Lung (tissue), 12 donors: Measurements from ENCODE around the gene TMEM150C. TPM values are rescaled to one million over a fixed set of nuclear protein-coding genes. Genes with fewer than 3 reads are reported as not detected.

Experiments
- ATAC-seq: fragments of 200-7000 bp; cut with Tn5 transposase; one replicate; pipeline ENCODE4 v1.9.1; 2020; ENCODE audit warnings: moderate number of reproducible peaks; ENCODE audit not compliant: insufficient read depth, low FRiP score
- DNase-seq, 3 donors: peaks; one replicate each; pipeline ENCODE4 v3.0.0-alpha.2; 2013 to 2017
- H3K27ac ChIP-seq, 2 donors: one replicate each; pipeline ENCODE4 v1.5.1; 2013; ENCODE audit warnings: mild to moderate bottlenecking in 2 of 2, moderate library complexity in 2 of 2, control low read depth in 1 of 2, inconsistent platforms in 1 of 2, low read depth in 1 of 2, low read length in 1 of 2
- H3K27me3 ChIP-seq, 3 donors: one replicate each; pipeline ENCODE4 v1.5.1; 2013; ENCODE audit warnings: low read length in 2 of 3; ENCODE audit not compliant: control insufficient read depth in 3 of 3, insufficient read depth in 3 of 3
- H3K36me3 ChIP-seq, 4 donors: one replicate each; pipeline ENCODE4 v1.5.1; 2013; ENCODE audit warnings: low read length in 4 of 4, mild to moderate bottlenecking in 1 of 4, moderate library complexity in 1 of 4; ENCODE audit not compliant: control insufficient read depth in 4 of 4, insufficient read depth in 4 of 4
- H3K4me1 ChIP-seq, 5 donors: one replicate each; pipeline ENCODE4 v1.5.1; 2013; ENCODE audit warnings: low read length in 5 of 5, mild to moderate bottlenecking in 2 of 5, moderate library complexity in 1 of 5; ENCODE audit not compliant: control insufficient read depth in 5 of 5, insufficient read depth in 5 of 5
- H3K4me3 ChIP-seq: one replicate; pipeline ENCODE4 v1.5.1; 2013; ENCODE audit warnings: mild to moderate bottlenecking, control low read depth, moderate library complexity
- H3K9ac ChIP-seq, 2 donors: one replicate each; pipeline ENCODE4 v1.5.1; 2013; ENCODE audit warnings: low read length in 2 of 2, control low read depth in 1 of 2; ENCODE audit not compliant: insufficient read depth in 1 of 2
- H3K9me3 ChIP-seq, 4 donors: one replicate each; pipeline ENCODE4 v1.5.1; 2013; ENCODE audit warnings: low read length in 3 of 4, mild to moderate bottlenecking in 1 of 4, moderate library complexity in 1 of 4; ENCODE audit not compliant: control insufficient read depth in 4 of 4, insufficient read depth in 3 of 4
- WGBS, 2 donors: extraction: QIAGEN DNeasy Blood & Tissue Kit; methylation state at CpG; one replicate each; pipeline ENCODE4 v1.1.7; 2013; 5-methylcytosine and 5-hydroxymethylcytosine counted together
- polyA plus RNA-seq, 2 donors: library from polyadenylated mRNA; stranded (reverse); fragments of 200-250 nt; gene quantifications; one replicate each; pipeline ENCODE4 v1.2.1, GENCODE V29; 2013
- total RNA-seq, 2 donors: library from RNA; depleted of rRNA in 1 of 2; stranded (reverse); fragments of >200 nt in 1 of 2; gene quantifications; one replicate each; pipeline ENCODE4 v1.2.1, GENCODE V29; 2014 to 2021
- TF ChIP-seq, protein P1 (sequence below): IDR thresholded peaks from 2 replicates; pipeline ENCODE4 v1.5.1; 2012; ENCODE audit warnings: mild to moderate bottlenecking; ENCODE audit errors: control extremely low read depth, extremely low read depth
- donor health status: control.
- donor health status: control.
- donor health status: Bipolar disorder and iron deficiency.
- donor health status: healthy.
- donor health status: DM: yes; HTN: yes; CAD: no.

The TMEM150C gene
- total and polyA plus RNA-seq, 4 donors, result 2.5 to 10.4 (median 4.2) TPM

DNA sequence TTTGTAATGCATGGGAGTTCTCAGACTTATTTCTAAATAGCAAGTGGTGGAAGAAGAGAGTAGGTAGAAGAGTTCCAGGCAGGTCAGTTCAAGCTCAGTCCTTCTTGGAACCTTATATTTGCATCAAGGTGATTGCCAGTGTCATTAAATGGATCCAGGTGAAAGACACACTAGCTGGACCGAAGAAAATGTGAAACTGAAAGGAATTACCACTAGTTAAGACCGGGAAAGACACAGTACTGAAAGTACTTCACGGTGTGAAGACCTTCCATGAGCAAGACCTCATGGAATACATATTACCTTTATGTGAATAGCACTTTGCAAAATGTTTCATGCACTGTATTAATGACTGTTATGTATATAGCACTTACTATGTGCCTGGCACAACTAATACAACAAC lies 19.1 kb downstream of the TMEM150C start:
- Histone ChIP-seq H3K4me3 (no peak overlapping the region), H3K27me3 (no peaks in the 10 kb centered on the region), H3K9me3 (no peaks in the 10 kb centered on the region), H3K9ac (no peak overlapping the region), H3K27ac (no peak overlapping the region), H3K36me3 (no peaks in the 10 kb centered on the region), H3K4me1 (no peaks in the 10 kb centered on the region)
- ATAC-seq (no peak), DNase-seq (no peak)
- TF ChIP-seq, protein P1, sequence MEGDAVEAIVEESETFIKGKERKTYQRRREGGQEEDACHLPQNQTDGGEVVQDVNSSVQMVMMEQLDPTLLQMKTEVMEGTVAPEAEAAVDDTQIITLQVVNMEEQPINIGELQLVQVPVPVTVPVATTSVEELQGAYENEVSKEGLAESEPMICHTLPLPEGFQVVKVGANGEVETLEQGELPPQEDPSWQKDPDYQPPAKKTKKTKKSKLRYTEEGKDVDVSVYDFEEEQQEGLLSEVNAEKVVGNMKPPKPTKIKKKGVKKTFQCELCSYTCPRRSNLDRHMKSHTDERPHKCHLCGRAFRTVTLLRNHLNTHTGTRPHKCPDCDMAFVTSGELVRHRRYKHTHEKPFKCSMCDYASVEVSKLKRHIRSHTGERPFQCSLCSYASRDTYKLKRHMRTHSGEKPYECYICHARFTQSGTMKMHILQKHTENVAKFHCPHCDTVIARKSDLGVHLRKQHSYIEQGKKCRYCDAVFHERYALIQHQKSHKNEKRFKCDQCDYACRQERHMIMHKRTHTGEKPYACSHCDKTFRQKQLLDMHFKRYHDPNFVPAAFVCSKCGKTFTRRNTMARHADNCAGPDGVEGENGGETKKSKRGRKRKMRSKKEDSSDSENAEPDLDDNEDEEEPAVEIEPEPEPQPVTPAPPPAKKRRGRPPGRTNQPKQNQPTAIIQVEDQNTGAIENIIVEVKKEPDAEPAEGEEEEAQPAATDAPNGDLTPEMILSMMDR, result no peak
- 91 to 95% methylated on average over 3 of the region's 3 CpGs for WGBS, 2 donors

DNA sequence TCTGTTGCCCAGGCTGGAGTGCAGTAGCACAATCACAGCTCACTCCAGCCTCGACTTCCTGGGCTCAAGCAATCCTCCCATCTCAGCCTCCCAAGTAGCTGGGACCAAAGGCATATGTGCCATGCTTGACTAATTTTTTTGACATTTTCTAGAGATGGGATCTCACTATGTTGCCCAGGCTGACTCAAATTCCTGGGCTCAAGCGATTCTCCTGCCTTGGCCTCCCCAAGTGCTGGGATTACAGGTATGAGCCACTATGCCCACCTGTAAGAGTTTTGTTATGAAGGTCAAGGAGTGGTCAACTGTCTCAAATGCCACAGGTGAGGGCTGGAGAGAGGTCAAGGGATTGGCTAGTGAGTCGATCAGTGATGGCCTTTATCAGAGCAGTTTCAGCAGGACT lies 32.5 kb downstream of the TMEM150C start:
- Histone ChIP-seq H3K36me3 (no peaks in the 10 kb centered on the region), H3K27ac (no peak overlapping the region), H3K27me3 (no peaks in the 10 kb centered on the region), H3K9ac (no peak overlapping the region), H3K9me3 (no peaks in the 10 kb centered on the region), H3K4me1 (peaks cover 0 to 2% (median 0%) of the 10 kb centered on the region in 5 donors), H3K4me3 (no peak overlapping the region)
- no peak for DNase-seq
- 88 to 92% methylated on average over 3 of the region's 3 CpGs for WGBS, 2 donors
- TF ChIP-seq, protein P1, result no peak
- no peak for ATAC-seq

DNA sequence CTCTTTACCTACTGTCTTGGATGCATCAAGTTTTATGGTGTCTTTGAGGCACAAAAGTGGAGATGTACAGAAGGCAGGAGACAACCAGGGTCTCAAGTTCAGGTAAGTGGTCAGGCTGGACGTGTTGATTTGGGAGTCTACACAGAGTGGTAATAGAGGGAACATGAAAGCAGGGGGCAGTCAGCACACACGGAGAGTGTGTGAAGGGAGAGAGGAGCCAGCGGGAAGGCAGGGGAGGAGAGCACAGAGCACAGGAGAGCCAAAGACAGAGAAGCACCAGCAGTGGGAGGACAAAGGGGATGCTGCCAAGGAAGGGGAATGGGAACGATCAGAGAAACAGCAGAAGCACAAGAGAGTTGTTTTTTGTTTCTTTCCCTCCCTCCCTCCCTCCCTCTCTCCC lies 32.9 kb downstream of the TMEM150C start:
- Histone ChIP-seq H3K4me1 (peaks cover 0 to 2% (median 0%) of the 10 kb centered on the region in 5 donors), H3K9me3 (no peaks in the 10 kb centered on the region), H3K27me3 (no peaks in the 10 kb centered on the region), H3K9ac (no peak overlapping the region), H3K4me3 (no peak overlapping the region), H3K27ac (no peak overlapping the region), H3K36me3 (no peaks in the 10 kb centered on the region)
- TF ChIP-seq, protein P1, result no peak
- no peak for ATAC-seq
- no peak for DNase-seq
- WGBS, 2 donors, result 77 to 84% methylated on average over 4 of the region's 4 CpGs

DNA sequence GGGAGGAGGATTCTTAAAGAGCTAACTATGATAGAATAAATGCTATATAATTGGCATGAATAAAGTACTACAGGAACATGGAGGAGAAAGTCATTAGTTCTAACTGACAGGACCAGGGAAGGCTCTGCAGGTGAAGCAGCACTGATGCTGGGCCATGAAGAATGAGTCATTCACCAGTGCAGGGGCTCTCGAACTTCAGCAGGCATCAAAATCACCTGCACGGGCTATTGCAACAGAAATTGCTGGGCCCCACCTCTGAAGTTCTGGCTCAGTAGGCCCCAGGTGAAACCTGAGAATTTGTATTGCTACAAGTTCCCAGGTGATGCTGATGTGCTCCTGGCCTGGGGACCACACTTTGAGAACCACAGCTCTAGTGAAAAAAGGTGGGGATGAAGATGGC lies 33.7 kb downstream of the TMEM150C start:
- WGBS, 2 donors, result 87 to 97% methylated on average over 2 of the region's 2 CpGs
- Histone ChIP-seq H3K27me3 (no peaks in the 10 kb centered on the region), H3K27ac (no peak overlapping the region), H3K36me3 (no peaks in the 10 kb centered on the region), H3K9me3 (no peaks in the 10 kb centered on the region), H3K4me3 (no peak overlapping the region), H3K9ac (no peak overlapping the region), H3K4me1 (peaks cover 0 to 2% (median 0%) of the 10 kb centered on the region in 5 donors)
- no peak for ATAC-seq
- no peak for DNase-seq
- TF ChIP-seq, protein P1, result no peak
